Keratinocyte (primary cell): ENCODE measurements around the gene ARMC2.

ENCODE experiments used
- CTCF ChIP-seq, 3 experiments: IDR thresholded peaks in 1 of 3; conservative IDR thresholded peaks in 1 of 3; optimal IDR thresholded peaks in 1 of 3; 2 replicates in 2 of 3; 3 replicates in 1 of 3; pipeline versions ENCODE3 to v1.5.1; 2011; ENCODE audit warnings: low read length in 3 of 3, mild to moderate bottlenecking in 3 of 3, moderate library complexity in 2 of 3, control low read depth in 1 of 3, inconsistent platforms in 1 of 3; ENCODE audit not compliant: insufficient read depth in 2 of 3; ENCODE audit errors: extremely low read depth in 1 of 3
- EZH2 ChIP-seq: IDR thresholded peaks from one replicate; pipeline ENCODE4 v1.6.1; 2012; ENCODE audit warnings: inconsistent platforms, mild to moderate bottlenecking, low read length, moderate library complexity

DNA sequence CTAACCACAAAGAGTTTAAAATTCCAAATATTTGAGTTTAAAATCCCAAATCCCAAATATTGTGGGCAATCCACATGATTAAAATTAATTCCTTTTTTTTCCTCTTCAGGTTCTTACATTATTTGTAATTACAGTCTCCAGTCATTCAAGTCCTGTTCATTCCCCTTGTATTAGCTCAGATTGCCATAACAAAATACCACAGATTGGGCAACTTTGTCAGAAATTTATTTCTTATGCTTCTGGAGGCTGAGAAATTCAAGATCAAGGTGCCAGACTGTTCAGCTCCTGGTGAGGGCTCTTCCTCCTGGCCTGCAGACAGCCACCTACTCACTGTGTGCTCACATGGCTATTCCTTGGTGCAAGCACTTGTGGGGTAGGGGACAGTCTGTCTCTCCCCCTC lies 105.5 kb downstream of the ARMC2 start:
- TF ChIP-seq EZH2 (no peak), CTCF (optimal IDR thresholded peaks at IDR 0.05 in 1 of 3, IDR thresholded peaks at IDR 0.05 in 1 of 3, conservative IDR thresholded peaks at IDR 0.05 in 1 of 3; ENCODE audit: extremely low read depth in 1 of 3, insufficient read depth in 2 of 3, low read length in 3 of 3) (no peak)
